Measurements from ENCODE around the gene CUL7.

DNA sequence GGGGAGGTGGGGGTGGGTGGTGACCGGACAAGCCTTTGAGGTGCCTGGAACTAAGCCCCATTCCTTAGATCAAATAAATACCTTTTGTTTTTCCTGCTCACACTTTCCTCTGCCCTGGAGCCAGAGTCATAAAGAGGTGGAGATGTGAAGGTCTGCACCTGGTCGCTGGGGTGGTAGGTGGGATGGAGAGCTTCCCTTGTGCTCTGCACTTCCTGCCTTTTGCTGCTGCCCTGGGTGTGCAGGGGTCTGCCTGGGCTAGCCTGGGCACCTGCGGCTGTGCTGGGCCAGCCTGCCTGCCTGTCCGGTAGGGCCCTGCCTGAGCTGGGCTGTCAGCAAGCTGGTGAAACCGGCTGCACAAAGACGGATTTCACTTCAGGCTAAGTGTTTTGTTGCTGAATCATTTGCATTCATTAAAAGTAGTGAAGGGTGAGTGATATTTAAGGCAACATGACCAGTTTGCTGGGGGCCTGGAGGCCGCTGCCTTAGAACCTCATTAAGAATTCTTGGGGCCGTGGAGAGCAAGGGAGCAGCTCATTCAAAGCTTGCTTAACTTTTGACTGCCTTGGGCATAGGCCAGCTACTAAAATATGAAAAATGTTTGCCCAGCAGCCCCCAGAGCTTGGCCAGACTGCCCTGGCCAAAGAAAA lies 42.9 kb upstream of the CUL7 start:
- TF ChIP-seq, protein P1, sequence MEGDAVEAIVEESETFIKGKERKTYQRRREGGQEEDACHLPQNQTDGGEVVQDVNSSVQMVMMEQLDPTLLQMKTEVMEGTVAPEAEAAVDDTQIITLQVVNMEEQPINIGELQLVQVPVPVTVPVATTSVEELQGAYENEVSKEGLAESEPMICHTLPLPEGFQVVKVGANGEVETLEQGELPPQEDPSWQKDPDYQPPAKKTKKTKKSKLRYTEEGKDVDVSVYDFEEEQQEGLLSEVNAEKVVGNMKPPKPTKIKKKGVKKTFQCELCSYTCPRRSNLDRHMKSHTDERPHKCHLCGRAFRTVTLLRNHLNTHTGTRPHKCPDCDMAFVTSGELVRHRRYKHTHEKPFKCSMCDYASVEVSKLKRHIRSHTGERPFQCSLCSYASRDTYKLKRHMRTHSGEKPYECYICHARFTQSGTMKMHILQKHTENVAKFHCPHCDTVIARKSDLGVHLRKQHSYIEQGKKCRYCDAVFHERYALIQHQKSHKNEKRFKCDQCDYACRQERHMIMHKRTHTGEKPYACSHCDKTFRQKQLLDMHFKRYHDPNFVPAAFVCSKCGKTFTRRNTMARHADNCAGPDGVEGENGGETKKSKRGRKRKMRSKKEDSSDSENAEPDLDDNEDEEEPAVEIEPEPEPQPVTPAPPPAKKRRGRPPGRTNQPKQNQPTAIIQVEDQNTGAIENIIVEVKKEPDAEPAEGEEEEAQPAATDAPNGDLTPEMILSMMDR (conservative IDR thresholded peaks at IDR 0.05; ENCODE audit: low read length) = no peak
- TF ChIP-seq EZH2phosphoT487 (IDR thresholded peaks at IDR 0.05; ENCODE audit: borderline replicate concordance, low read depth, low read length) = no peak
